ENCODE results near the gene PLA2G6.
A peak's percentile ranks its signal among the peaks of the same experiment; 100 is the strongest.

The PLA2G6 gene

GRCh38 chr22:38071421-38072321, 110.0 kb downstream of the PLA2G6 start:
- H3K4me3 ChIP-seq (ENCODE audit: low read depth, low read length), result no peak overlapping the region
- no peak for DNase-seq (ENCODE audit: low read depth)
- no peak for TF ChIP-seq CTCF (IDR thresholded peaks at IDR 0.05; ENCODE audit: low read depth, low read length, missing control alignments)
- in situ Hi-C loops (cut with HindIII; ENCODE audit: low sequenced_read_pairs), result no loop called here

DNA sequence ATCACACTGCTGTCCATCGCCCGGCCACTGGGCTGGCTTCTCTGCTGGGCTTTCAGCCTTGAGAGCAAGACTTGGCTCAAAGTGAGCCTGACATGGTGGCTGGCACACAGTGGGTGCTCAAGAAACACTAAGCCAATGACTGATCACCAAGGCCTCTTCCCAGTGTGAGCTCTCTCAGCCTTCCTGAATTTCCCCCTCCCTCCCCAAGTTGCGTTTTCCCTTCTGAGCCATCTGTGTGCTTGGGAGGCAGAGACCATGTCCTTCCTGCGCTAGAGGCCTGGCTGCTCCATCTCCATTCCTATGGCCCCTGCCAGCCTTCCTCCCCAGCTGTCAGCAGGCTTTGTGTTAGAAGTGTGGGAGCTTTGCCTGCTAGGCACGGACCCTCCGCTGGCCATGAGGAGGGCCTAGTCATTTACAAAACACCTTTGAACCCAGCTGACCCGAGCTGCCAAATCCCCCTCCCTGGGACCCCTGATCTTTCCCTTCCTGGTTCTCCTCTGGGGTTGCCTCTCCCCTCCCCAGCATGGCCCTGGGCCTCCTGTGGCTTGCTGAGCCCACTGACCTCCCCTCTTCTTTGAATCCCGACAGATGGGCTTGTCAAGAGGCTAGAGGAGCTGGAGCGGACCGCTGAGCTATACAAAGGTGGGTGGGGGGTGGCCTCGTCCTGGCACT, 111.2 kb downstream of the PLA2G6 start:
- in situ Hi-C loops (cut with HindIII; ENCODE audit: low sequenced_read_pairs), result no loop called here
- TF ChIP-seq CTCF (IDR thresholded peaks at IDR 0.05; ENCODE audit: low read depth, low read length, missing control alignments), result no peak
- no peak overlapping the region for H3K4me3 ChIP-seq (ENCODE audit: low read depth, low read length)
- DNase-seq (ENCODE audit: low read depth), result no peak

DNA sequence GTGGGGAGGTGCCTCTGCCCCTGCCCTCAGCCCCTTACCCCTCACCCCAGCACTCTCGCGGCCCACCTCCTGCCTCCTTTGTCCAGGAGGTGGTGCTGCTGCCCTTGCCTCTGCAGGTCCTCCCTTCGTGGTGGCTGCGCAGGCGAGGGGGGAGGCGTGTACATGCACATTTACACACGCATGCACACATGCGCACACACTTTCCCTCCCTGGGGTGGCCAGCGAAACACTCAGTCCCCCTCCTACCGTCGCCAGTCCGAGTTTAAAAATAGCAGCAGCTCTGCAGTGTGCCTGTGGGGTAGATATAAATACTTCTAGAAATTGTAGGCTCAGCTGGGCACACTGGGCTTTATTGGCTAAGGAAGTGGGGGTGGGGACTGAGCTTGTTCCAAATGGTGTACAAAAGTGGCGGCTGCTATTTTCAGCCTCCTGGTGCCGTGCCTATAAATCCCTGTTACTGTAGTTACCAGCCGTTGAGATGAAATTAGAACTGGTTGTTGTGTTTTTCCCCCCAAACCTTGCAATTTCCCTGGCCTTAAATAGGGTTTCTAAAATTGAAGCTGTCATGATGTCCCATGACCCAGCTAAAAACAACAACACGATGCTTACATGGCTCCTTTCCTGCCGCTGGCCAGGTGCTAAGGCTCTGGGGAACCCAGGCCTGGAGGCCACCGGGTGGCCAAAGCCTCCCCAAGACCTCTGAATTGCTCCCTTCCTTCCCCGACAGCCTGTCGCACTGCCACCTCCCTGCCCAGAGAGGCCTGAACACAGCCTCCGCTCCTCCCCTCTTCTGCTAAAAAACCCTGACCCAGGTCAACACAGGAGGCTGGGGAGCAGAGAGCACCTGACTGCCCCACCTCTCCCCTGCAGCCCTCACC, 112.0 kb downstream of the PLA2G6 start:
- in situ Hi-C loops (cut with HindIII; ENCODE audit: low sequenced_read_pairs), result no loop called here
- peak; percentile 51 for TF ChIP-seq CTCF (IDR thresholded peaks at IDR 0.05; ENCODE audit: low read depth, low read length, missing control alignments)
- H3K4me3 ChIP-seq (ENCODE audit: low read depth, low read length), result no peak overlapping the region
- DNase-seq (ENCODE audit: low read depth), result no peak

DNA sequence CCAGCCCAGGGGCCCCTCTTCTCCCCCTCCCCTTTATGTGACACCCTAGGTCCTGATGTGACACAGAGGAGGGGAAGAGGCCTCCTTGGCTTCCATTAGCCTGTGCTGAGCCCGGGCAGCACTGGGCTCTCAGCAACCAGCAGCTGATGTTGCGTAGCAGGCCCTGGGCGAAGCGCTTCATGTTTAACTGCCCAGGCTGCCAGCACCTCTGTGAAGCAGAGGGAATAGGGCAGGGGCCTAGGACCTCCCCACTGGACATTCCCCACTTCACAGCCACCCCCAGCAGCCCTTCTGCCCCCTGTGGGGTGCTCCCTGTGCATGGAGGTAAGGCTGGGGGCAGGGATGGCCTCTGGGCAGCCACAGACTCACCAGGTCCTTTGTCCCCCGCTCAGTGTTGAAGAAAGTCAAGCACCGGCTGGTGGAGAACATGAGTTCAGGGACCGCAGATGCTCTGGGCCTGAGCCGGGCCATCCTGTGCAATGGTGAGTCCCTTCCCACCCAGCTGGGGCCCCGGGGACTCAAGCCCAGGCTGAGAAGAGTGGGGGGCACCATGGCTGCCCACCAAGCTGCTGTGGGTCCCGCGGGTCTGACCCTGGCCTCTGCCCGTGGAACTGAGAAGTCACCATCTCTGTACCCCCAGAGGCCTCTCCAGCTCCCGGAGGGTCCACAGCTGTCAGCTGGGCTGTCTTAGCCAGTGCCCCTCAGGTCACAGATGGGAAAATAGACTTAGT, 112.8 kb downstream of the PLA2G6 start:
- H3K4me3 ChIP-seq (ENCODE audit: low read depth, low read length), result no peak overlapping the region
- DNase-seq (ENCODE audit: low read depth), result no peak
- in situ Hi-C loops (cut with HindIII; ENCODE audit: low sequenced_read_pairs), result no loop called here
- TF ChIP-seq CTCF (IDR thresholded peaks at IDR 0.05; ENCODE audit: low read depth, low read length, missing control alignments), result no peak

GRCh38 chr22:38067761-38068360, 113.8 kb downstream of the PLA2G6 start:
- no peak for TF ChIP-seq CTCF (IDR thresholded peaks at IDR 0.05; ENCODE audit: low read depth, low read length, missing control alignments)
- DNase-seq (ENCODE audit: low read depth), result no peak
- in situ Hi-C loops (cut with HindIII; ENCODE audit: low sequenced_read_pairs), result no loop called here
- H3K4me3 ChIP-seq (ENCODE audit: low read depth, low read length), result no peak overlapping the region

Measured in astrocyte of the cerebellum (primary cell).